Measurements from ENCODE around the gene TNIK.

GRCh38 chr3:171283183-171283847 lies 176.9 kb downstream of the TNIK start:
- TF ChIP-seq CTCF (IDR thresholded peaks at IDR 0.05) (no peak), POLR2A (IDR thresholded peaks at IDR 0.05) (no peak)

Measured in prostate gland (tissue), 2 donors.